Measurements from ENCODE around the gene MON2. TPM values are rescaled to one million over a fixed set of nuclear protein-coding genes. Genes with fewer than 3 reads are reported as not detected.

Gene MON2
- total RNA-seq, 1 experiment from 2014 or later, result 32.8 TPM

DNA sequence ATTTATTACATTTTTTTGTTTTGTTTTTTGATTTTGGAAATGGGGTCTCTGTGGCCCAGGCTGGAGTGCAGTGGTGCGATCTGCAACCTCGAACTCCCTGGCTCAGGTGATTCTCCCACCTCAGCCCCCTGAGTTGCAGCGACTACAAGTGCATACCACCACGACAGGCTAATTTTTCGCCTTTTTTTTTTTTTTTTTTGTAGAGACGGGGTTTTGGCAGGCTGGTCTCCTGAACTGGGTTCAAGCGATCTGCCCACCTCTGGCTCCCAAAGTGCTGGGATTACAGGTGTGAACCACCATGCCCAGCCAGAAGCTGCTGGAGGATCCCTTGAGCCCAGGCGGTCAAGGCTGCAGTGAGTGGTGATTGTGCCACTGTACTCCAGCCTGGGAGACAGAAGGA is 2.3 kb downstream of the MON2 start:
- peaks cover 5% of the 10 kb centered on the region; the same call in 1 of the 2 replicates for H3F3A ChIP-seq (ENCODE audit: insufficient read depth, low read depth)
- ChIA-PET CTCF (no interaction called here), POLR2A (ENCODE audit: unreplicated experiment) (no interaction called here)
- H3K27ac ChIP-seq, result no peak overlapping the region
- BruUV-seq (replicated peaks), result TSS peak; percentile 11
- TF ChIP-seq, protein P1, sequence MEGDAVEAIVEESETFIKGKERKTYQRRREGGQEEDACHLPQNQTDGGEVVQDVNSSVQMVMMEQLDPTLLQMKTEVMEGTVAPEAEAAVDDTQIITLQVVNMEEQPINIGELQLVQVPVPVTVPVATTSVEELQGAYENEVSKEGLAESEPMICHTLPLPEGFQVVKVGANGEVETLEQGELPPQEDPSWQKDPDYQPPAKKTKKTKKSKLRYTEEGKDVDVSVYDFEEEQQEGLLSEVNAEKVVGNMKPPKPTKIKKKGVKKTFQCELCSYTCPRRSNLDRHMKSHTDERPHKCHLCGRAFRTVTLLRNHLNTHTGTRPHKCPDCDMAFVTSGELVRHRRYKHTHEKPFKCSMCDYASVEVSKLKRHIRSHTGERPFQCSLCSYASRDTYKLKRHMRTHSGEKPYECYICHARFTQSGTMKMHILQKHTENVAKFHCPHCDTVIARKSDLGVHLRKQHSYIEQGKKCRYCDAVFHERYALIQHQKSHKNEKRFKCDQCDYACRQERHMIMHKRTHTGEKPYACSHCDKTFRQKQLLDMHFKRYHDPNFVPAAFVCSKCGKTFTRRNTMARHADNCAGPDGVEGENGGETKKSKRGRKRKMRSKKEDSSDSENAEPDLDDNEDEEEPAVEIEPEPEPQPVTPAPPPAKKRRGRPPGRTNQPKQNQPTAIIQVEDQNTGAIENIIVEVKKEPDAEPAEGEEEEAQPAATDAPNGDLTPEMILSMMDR (conservative IDR thresholded peaks at IDR 0.05), result no peak
- TF ChIP-seq EZH2 (IDR thresholded peaks at IDR 0.05; ENCODE audit: low read depth), result no peak
- H3K4me3 ChIP-seq, result peak overlapping the region; percentile 81; the same call in 1 of the 2 replicates
- DNase-seq, result no peak
- H2AFZ ChIP-seq, result no peak overlapping the region
- no peaks in the 10 kb centered on the region for H3K27me3 ChIP-seq (ENCODE audit: insufficient read depth, low read depth)
- peak overlapping the region; percentile 86 for H3K4me2 ChIP-seq
- peaks cover 52% of the 10 kb centered on the region for H3K79me2 ChIP-seq (ENCODE audit: low read depth)
- H4K20me1 ChIP-seq (ENCODE audit: insufficient read depth), result no peaks in the 10 kb centered on the region; the same call in 1 of the 2 replicates
- intact Hi-C loops (cut with micrococcal nuclease; ENCODE audit: unreplicated experiment), result loop anchor here (10.0 kb wide), 1 partner anchor 204 kb away; the partner anchor contains the start of gene USP15
- peaks cover 2% of the 10 kb centered on the region for H3K9me3 ChIP-seq (ENCODE audit: insufficient read depth, low read depth)
- no peaks in the 10 kb centered on the region for H3K36me3 ChIP-seq (ENCODE audit: low read depth)
- no peaks in the 10 kb centered on the region for H3K9me2 ChIP-seq (ENCODE audit: insufficient read depth)
- peaks cover 18% of the 10 kb centered on the region for H3K4me1 ChIP-seq (replicated peaks; ENCODE audit: insufficient read depth)

DNA sequence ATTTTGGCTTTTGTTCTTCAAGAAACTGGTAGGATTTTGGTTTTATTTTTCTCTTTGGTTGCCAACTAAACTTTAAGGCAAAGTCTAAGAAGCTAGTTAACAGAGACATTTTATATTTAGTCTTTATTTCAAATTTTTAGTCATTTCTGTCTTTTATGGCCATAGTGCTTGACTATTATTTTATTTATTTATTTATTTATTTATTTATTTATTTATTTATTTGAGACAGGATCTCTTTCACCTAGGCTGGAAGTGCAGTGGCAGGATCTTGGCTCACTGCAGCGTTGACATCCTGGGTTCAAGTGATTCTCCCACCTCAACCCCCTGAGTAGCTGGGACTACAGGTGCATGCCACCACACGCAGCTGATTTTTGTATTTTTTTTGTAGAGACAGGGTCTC is 3.1 kb downstream of the MON2 start:
- Histone ChIP-seq H3K4me2 (peak overlapping the region; percentile 86; the same call in 1 of the 2 replicates), H3K27me3 (ENCODE audit: insufficient read depth, low read depth) (no peaks in the 10 kb centered on the region), H4K20me1 (ENCODE audit: insufficient read depth) (no peaks in the 10 kb centered on the region; the same call in 1 of the 2 replicates), H3K27ac (no peak overlapping the region), H3F3A (ENCODE audit: insufficient read depth, low read depth) (peaks cover 5% of the 10 kb centered on the region; the same call in 1 of the 2 replicates), H3K79me2 (ENCODE audit: low read depth) (peaks cover 53% of the 10 kb centered on the region), H3K4me3 (no peak overlapping the region), H3K9me3 (ENCODE audit: insufficient read depth, low read depth) (no peaks in the 10 kb centered on the region), H3K9me2 (ENCODE audit: insufficient read depth) (no peaks in the 10 kb centered on the region), H3K4me1 (replicated peaks; ENCODE audit: insufficient read depth) (peaks cover 18% of the 10 kb centered on the region), H3K36me3 (ENCODE audit: low read depth) (no peaks in the 10 kb centered on the region), H2AFZ (no peak overlapping the region)
- TF ChIP-seq, protein P1 (conservative IDR thresholded peaks at IDR 0.05), result no peak
- no peak for TF ChIP-seq EZH2 (IDR thresholded peaks at IDR 0.05; ENCODE audit: low read depth)
- ChIA-PET POLR2A (ENCODE audit: unreplicated experiment) (no interaction called here), CTCF (no interaction called here)
- no TSS peak for BruUV-seq (replicated peaks)
- no peak for DNase-seq
- intact Hi-C loops (cut with micrococcal nuclease; ENCODE audit: unreplicated experiment), result loop anchor here (10.0 kb wide), 1 partner anchor 205 kb away; the partner anchor contains the start of gene USP15

DNA sequence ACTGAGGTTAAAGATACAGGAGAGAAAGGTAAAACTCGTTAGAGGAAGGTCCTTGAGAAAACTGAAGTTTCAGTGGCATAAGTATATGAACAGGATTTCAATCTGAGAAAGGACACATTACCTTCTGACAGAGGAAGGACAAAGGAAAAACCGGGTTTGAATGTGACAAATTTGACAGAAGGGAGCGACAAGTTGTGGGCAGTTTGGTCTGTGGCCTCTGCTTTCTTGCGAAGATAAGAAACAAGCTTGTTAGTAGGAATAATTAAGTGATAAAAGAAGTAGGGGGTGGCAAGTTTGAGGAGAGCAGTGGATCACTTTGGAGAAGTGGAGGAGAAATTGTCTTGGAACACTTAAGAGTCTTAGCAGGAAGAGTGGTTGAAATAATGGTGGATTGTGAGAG is 5.1 kb downstream of the MON2 start:
- ChIA-PET POLR2A (ENCODE audit: unreplicated experiment) (interaction anchor here (0.7 kb wide), 1 partner anchor 347 kb away, joined by 3 read pairs; no protein-coding TSS in a partner anchor), CTCF (no interaction called here)
- Histone ChIP-seq H3K36me3 (ENCODE audit: low read depth) (no peaks in the 10 kb centered on the region), H3K27ac (no peak overlapping the region), H3K4me2 (no peak overlapping the region), H3K4me1 (replicated peaks; ENCODE audit: insufficient read depth) (peaks cover 13% of the 10 kb centered on the region; the same call in 1 of the 2 replicates), H3K4me3 (no peak overlapping the region), H3K9me3 (ENCODE audit: insufficient read depth, low read depth) (no peaks in the 10 kb centered on the region), H3F3A (ENCODE audit: insufficient read depth, low read depth) (no peaks in the 10 kb centered on the region), H4K20me1 (ENCODE audit: insufficient read depth) (no peaks in the 10 kb centered on the region; the same call in 1 of the 2 replicates), H3K79me2 (ENCODE audit: low read depth) (peaks cover 58% of the 10 kb centered on the region), H3K27me3 (ENCODE audit: insufficient read depth, low read depth) (no peaks in the 10 kb centered on the region), H2AFZ (no peak overlapping the region), H3K9me2 (ENCODE audit: insufficient read depth) (no peaks in the 10 kb centered on the region)
- no TSS peak for BruUV-seq (replicated peaks)
- no peak for DNase-seq
- intact Hi-C loops (cut with micrococcal nuclease; ENCODE audit: unreplicated experiment), result no loop called here
- TF ChIP-seq EZH2 (IDR thresholded peaks at IDR 0.05; ENCODE audit: low read depth), result no peak
- TF ChIP-seq, protein P1 (conservative IDR thresholded peaks at IDR 0.05), result no peak
